ENCODE results near the gene MAGEH1.

Gene MAGEH1

GRCh38 chrX:55490121-55490520 lies 38.2 kb downstream of the MAGEH1 start:
- DNase-seq (ENCODE audit: low read depth) = peak; percentile 17

- DNase-seq (ENCODE audit: low read depth) = no peak
Measured at GRCh38 chrX:55490974-55491373, 39.0 kb downstream of the MAGEH1 start.
